ENCODE results near the gene DEPDC4. TPM values are rescaled to one million over a fixed set of nuclear protein-coding genes. Genes with fewer than 3 reads are reported as not detected.

Gene DEPDC4
- total RNA-seq, 1 experiment from 2014 or later: 2.0 TPM

DNA sequence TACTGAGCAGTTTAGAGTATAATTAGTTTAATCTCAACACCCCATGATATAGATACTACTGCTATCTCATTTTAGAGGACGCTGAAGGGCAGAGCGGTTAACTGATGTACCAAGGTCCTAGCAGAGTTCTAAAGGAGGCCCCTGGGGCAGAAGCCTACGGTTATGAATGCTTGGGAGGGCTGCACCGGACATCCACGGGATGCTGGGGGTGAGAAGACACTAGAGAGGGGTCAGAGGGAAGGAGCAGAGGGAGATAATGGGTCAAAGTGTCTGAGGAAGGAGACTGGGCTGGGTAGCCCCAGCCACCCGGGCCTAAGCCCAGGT is 67.9 kb downstream of the DEPDC4 start:
- H3K27ac ChIP-seq (ENCODE audit: low read length): no peak overlapping the region
- H3K27me3 ChIP-seq (ENCODE audit: low read length): no peaks in the 10 kb centered on the region
- H3K4me2 ChIP-seq (ENCODE audit: low read length): peak overlapping the region; percentile 80
- peaks cover 41% of the 10 kb centered on the region for H3K79me2 ChIP-seq (ENCODE audit: low read length)
- peaks cover 36% of the 10 kb centered on the region for H3K4me1 ChIP-seq (ENCODE audit: insufficient read depth, low read length)
- H3F3A ChIP-seq (ENCODE audit: low read length, unreplicated experiment): no peaks in the 10 kb centered on the region
- H3K36me3 ChIP-seq (ENCODE audit: low read depth, low read length): no peaks in the 10 kb centered on the region
- DNase-seq (no peak), ATAC-seq (no peak)
- peak overlapping the region; percentile 85 for H3K4me3 ChIP-seq (ENCODE audit: low read length)
- peak overlapping the region; percentile 91 for H2AFZ ChIP-seq (ENCODE audit: low read length)
- no TSS peak for BruUV-seq (replicated peaks)
- no peaks in the 10 kb centered on the region for H3K9me3 ChIP-seq (ENCODE audit: low read length)
- intact Hi-C loops (cut with micrococcal nuclease): no loop called here
- POLR2A ChIA-PET (ENCODE audit: unreplicated experiment): no interaction called here
- no peaks in the 10 kb centered on the region for H4K20me1 ChIP-seq (ENCODE audit: low read length)
- no peaks in the 10 kb centered on the region for H3K9me2 ChIP-seq (replicated peaks; ENCODE audit: low read length)
- CTCF ChIA-PET: no interaction called here
- TF ChIP-seq, protein P1, sequence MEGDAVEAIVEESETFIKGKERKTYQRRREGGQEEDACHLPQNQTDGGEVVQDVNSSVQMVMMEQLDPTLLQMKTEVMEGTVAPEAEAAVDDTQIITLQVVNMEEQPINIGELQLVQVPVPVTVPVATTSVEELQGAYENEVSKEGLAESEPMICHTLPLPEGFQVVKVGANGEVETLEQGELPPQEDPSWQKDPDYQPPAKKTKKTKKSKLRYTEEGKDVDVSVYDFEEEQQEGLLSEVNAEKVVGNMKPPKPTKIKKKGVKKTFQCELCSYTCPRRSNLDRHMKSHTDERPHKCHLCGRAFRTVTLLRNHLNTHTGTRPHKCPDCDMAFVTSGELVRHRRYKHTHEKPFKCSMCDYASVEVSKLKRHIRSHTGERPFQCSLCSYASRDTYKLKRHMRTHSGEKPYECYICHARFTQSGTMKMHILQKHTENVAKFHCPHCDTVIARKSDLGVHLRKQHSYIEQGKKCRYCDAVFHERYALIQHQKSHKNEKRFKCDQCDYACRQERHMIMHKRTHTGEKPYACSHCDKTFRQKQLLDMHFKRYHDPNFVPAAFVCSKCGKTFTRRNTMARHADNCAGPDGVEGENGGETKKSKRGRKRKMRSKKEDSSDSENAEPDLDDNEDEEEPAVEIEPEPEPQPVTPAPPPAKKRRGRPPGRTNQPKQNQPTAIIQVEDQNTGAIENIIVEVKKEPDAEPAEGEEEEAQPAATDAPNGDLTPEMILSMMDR (conservative IDR thresholded peaks at IDR 0.05; ENCODE audit: low read depth, low read length): no peak
- no peak for TF ChIP-seq EZH2 (IDR thresholded peaks at IDR 0.05; ENCODE audit: low read length, unreplicated experiment)
- TF ChIP-seq EZH2phosphoT487 (IDR thresholded peaks at IDR 0.05; ENCODE audit: borderline replicate concordance, low read length): no peak
- H3K9ac ChIP-seq (ENCODE audit: low read length): peak overlapping the region; percentile 56

DNA sequence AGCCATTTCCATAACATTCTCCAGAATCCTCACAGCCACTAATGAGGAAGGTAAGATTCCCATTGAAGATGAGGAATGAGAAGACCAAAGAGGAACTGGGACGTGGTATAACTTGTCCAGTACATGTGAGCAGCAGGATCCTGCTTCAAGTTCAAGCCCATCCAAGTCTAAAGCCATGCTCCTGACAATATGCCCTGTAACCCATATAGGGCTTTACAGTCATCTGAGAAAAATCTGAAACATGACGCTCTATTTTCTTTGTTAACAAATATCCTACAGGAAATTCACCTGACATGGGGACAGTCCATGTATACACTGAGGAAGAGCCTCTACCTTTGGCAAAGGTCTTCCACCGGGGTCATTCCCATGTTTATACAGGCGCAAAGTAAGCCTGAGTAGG is 69.4 kb downstream of the DEPDC4 start:
- ATAC-seq (peak; percentile 8), DNase-seq (peak; percentile 74)
- H3K79me2 ChIP-seq (ENCODE audit: low read length): peaks cover 32% of the 10 kb centered on the region
- intact Hi-C loops (cut with micrococcal nuclease): no loop called here
- peak overlapping the region; percentile 27; the same call in 1 of the 2 replicates for H3K4me3 ChIP-seq (ENCODE audit: low read length)
- ChIA-PET CTCF (interaction anchor here (0.6 kb wide), 1 partner anchor 70 kb away, joined by 3 read pairs; no protein-coding TSS in a partner anchor), POLR2A (ENCODE audit: unreplicated experiment) (interaction anchor here (0.7 kb wide), 1 partner anchor 116 kb away, joined by 5 read pairs; no protein-coding TSS in a partner anchor)
- no peaks in the 10 kb centered on the region for H3K36me3 ChIP-seq (ENCODE audit: low read depth, low read length)
- H3K27me3 ChIP-seq (ENCODE audit: low read length): no peaks in the 10 kb centered on the region
- no peaks in the 10 kb centered on the region for H4K20me1 ChIP-seq (ENCODE audit: low read length)
- no peaks in the 10 kb centered on the region for H3K9me3 ChIP-seq (ENCODE audit: low read length)
- H3K4me2 ChIP-seq (ENCODE audit: low read length): peak overlapping the region; percentile 80
- no TSS peak for BruUV-seq (replicated peaks)
- peak overlapping the region; percentile 9; the same call in 1 of the 2 replicates for H2AFZ ChIP-seq (ENCODE audit: low read length)
- peaks cover 36% of the 10 kb centered on the region for H3K4me1 ChIP-seq (ENCODE audit: insufficient read depth, low read length)
- H3K27ac ChIP-seq (ENCODE audit: low read length): peak overlapping the region; percentile 33
- TF ChIP-seq, protein P1 (conservative IDR thresholded peaks at IDR 0.05; ENCODE audit: low read depth, low read length): no peak
- TF ChIP-seq EZH2 (IDR thresholded peaks at IDR 0.05; ENCODE audit: low read length, unreplicated experiment) (no peak), EZH2phosphoT487 (IDR thresholded peaks at IDR 0.05; ENCODE audit: borderline replicate concordance, low read length) (no peak)
- H3K9ac ChIP-seq (ENCODE audit: low read length): no peak overlapping the region
- no peaks in the 10 kb centered on the region for H3K9me2 ChIP-seq (replicated peaks; ENCODE audit: low read length)
- H3F3A ChIP-seq (ENCODE audit: low read length, unreplicated experiment): no peaks in the 10 kb centered on the region

GRCh38 chr12:100193085-100193484 is 73.8 kb downstream of the DEPDC4 start:
- Histone ChIP-seq H3K4me3 (ENCODE audit: low read length) (no peak overlapping the region), H3K27me3 (ENCODE audit: low read length) (no peaks in the 10 kb centered on the region), H3K9me2 (replicated peaks; ENCODE audit: low read length) (no peaks in the 10 kb centered on the region), H3K4me2 (ENCODE audit: low read length) (no peak overlapping the region), H2AFZ (ENCODE audit: low read length) (no peak overlapping the region), H3K27ac (ENCODE audit: low read length) (no peak overlapping the region), H3K79me2 (ENCODE audit: low read length) (peaks cover 2% of the 10 kb centered on the region), H3K9me3 (ENCODE audit: low read length) (no peaks in the 10 kb centered on the region), H3K9ac (ENCODE audit: low read length) (no peak overlapping the region), H3K36me3 (ENCODE audit: low read depth, low read length) (0 out of 2 replicates have a peak, but pooled peaks cover 4% of the 10 kb centered on the region), H3F3A (ENCODE audit: low read length, unreplicated experiment) (no peaks in the 10 kb centered on the region), H3K4me1 (ENCODE audit: insufficient read depth, low read length) (peaks cover 13% of the 10 kb centered on the region), H4K20me1 (ENCODE audit: low read length) (no peaks in the 10 kb centered on the region)
- BruUV-seq (replicated peaks): no TSS peak
- ChIA-PET CTCF (no interaction called here), POLR2A (ENCODE audit: unreplicated experiment) (no interaction called here)
- TF ChIP-seq EZH2phosphoT487 (IDR thresholded peaks at IDR 0.05; ENCODE audit: borderline replicate concordance, low read length) (no peak), EZH2 (IDR thresholded peaks at IDR 0.05; ENCODE audit: low read length, unreplicated experiment) (no peak)
- TF ChIP-seq, protein P1 (conservative IDR thresholded peaks at IDR 0.05; ENCODE audit: low read depth, low read length): no peak
- intact Hi-C loops (cut with micrococcal nuclease): no loop called here
- DNase-seq (no peak), ATAC-seq (no peak)
